Cardiac muscle cell (in vitro differentiated cells and primary cell): ENCODE results near the gene P4HB. TPM values are rescaled to one million over a fixed set of nuclear protein-coding genes. Genes with fewer than 3 reads are reported as not detected.

Experiments used
- DNase-seq, 2 donors: peaks; one replicate each; pipeline versions ENCODE4 v3.0.0 to v3.0.0-alpha.2; 2010 to 2017; ENCODE audit warnings: low read depth in 1 of 2, low spot score in 1 of 2
- H3K27ac ChIP-seq: fragments of 200-600 bp; sonication (generic); 2 replicates; pipeline ENCODE4 v1.5.1; 2016
- H3K27me3 ChIP-seq: fragments of 200-600 bp; sonication (generic); 2 replicates; pipeline ENCODE4 v1.6.0; 2016; ENCODE audit warnings: control low read depth
- H3K36me3 ChIP-seq: fragments of 200-600 bp; sonication (generic); 2 replicates; pipeline ENCODE4 v1.5.1; 2016; ENCODE audit warnings: control low read depth
- H3K4me1 ChIP-seq: fragments of 200-600 bp; sonication (generic); 2 replicates; pipeline ENCODE4 v1.8.1; 2017; ENCODE audit warnings: low read depth, mild to moderate bottlenecking, mixed run types
- H3K4me3 ChIP-seq: fragments of 200-600 bp; sonication (generic); 2 replicates; pipeline ENCODE4 v1.5.1; 2016; ENCODE audit warnings: mild to moderate bottlenecking
- H3K9me3 ChIP-seq: fragments of 200-600 bp; sonication (generic); 2 replicates; pipeline ENCODE4 v1.5.1; 2017; ENCODE audit warnings: low read depth, mild to moderate bottlenecking, control low read depth
- CTCF ChIP-seq: IDR thresholded peaks from 2 replicates; pipeline ENCODE4 v1.5.1; 2012; ENCODE audit warnings: low read depth, mild to moderate bottlenecking, low read length
- polyA plus RNA-seq: library from polyadenylated mRNA; unstranded; fragments of >200 nt; fragmentation: Nextera tagmentation; extraction: Ambion mirVana; gene quantifications from 2 replicates; pipeline ENCODE4 v1.2.1, GENCODE V29; 2016
- total RNA-seq: library from RNA; depleted of rRNA; stranded (reverse); fragments of >200 nt; gene quantifications from 2 replicates; pipeline ENCODE4 v1.2.3, GENCODE V29; 2016

P4HB gene
- total and polyA plus RNA-seq, 2 experiments from 2014 or later = 597 to 972 TPM

- no peak overlapping the region for H3K4me3 ChIP-seq
- H3K27me3 ChIP-seq = no peaks in the 10 kb centered on the region
- no peak for DNase-seq
- H3K4me1 ChIP-seq = no peaks in the 10 kb centered on the region
- H3K36me3 ChIP-seq = no peaks in the 10 kb centered on the region
- H3K27ac ChIP-seq = no peak overlapping the region
- no peaks in the 10 kb centered on the region for H3K9me3 ChIP-seq
- no peak for TF ChIP-seq CTCF
Observed at GRCh38 chr17:81794074-81794476, 66.3 kb downstream of the P4HB start.

Other genes starting within 250 kb of the P4HB start
Only the 30 nearest of the 31 such genes appear.
- 51.4 and 51.5 TPM in 2 replicates for gene NPLOC4, start 223.4 kb downstream of the P4HB start, total RNA-seq
- 53.8 and 58.9 TPM in 2 replicates for gene NPLOC4, start 223.4 kb downstream of the P4HB start, polyA plus RNA-seq
- gene TSPAN10, start 223.3 kb downstream of the P4HB start, total RNA-seq = 5.0 TPM in 2 replicates
- 4.0 and 5.8 TPM in 2 replicates for gene TSPAN10, start 223.3 kb downstream of the P4HB start, polyA plus RNA-seq
- 0.32 and 1.8 TPM in 2 replicates for gene PDE6G, start 204.0 kb downstream of the P4HB start, total RNA-seq
- gene PDE6G, start 204.0 kb downstream of the P4HB start, polyA plus RNA-seq = 0.85 and 2.3 TPM in 2 replicates
- gene OXLD1, start 193.9 kb downstream of the P4HB start, total RNA-seq = 100 and 130 TPM in 2 replicates
- gene OXLD1, start 193.9 kb downstream of the P4HB start, polyA plus RNA-seq = 85.5 and 104 TPM in 2 replicates
- gene CCDC137, start 193.8 kb downstream of the P4HB start, total RNA-seq = 16.9 and 20.1 TPM in 2 replicates
- gene CCDC137, start 193.8 kb downstream of the P4HB start, polyA plus RNA-seq = 23.2 and 23.4 TPM in 2 replicates
- 44.3 and 58.3 TPM in 2 replicates for gene ARL16, start 176.7 kb downstream of the P4HB start, total RNA-seq
- gene ARL16, start 176.7 kb downstream of the P4HB start, polyA plus RNA-seq = 92.0 and 109 TPM in 2 replicates
- gene HGS, start 176.5 kb downstream of the P4HB start, total RNA-seq = 86.1 and 107 TPM in 2 replicates
- gene HGS, start 176.5 kb downstream of the P4HB start, polyA plus RNA-seq = 108 and 109 TPM in 2 replicates
- 45.0 and 47.5 TPM in 2 replicates for gene MRPL12, start 157.2 kb downstream of the P4HB start, total RNA-seq
- 187 and 222 TPM in 2 replicates for gene MRPL12, start 157.2 kb downstream of the P4HB start, polyA plus RNA-seq
- 29.3 and 38.5 TPM in 2 replicates for gene SLC25A10, start 148.3 kb downstream of the P4HB start, total RNA-seq
- gene SLC25A10, start 148.3 kb downstream of the P4HB start, polyA plus RNA-seq = 34.9 and 52.2 TPM in 2 replicates
- 0.15 TPM in 1 of 2 replicates, not detected in the other for gene GCGR, start 56.4 kb downstream of the P4HB start, total RNA-seq
- gene GCGR, start 56.4 kb downstream of the P4HB start, polyA plus RNA-seq = 0.79 TPM in 1 of 2 replicates, not detected in the other
- gene MCRIP1, start 27.2 kb downstream of the P4HB start, total RNA-seq = 161 and 219 TPM in 2 replicates
- gene MCRIP1, start 27.2 kb downstream of the P4HB start, polyA plus RNA-seq = 179 and 233 TPM in 2 replicates
- gene PPP1R27, start 25.5 kb downstream of the P4HB start, total RNA-seq = not detected in 2 replicates
- 1.0 TPM in 1 of 2 replicates, not detected in the other for gene PPP1R27, start 25.5 kb downstream of the P4HB start, polyA plus RNA-seq
- 101 and 177 TPM in 2 replicates for gene ARHGDIA, start 10.8 kb upstream of the P4HB start, total RNA-seq
- 139 and 163 TPM in 2 replicates for gene ARHGDIA, start 10.8 kb upstream of the P4HB start, polyA plus RNA-seq
- 94.0 and 139 TPM in 2 replicates for gene ALYREF, start 31.1 kb upstream of the P4HB start, total RNA-seq
- 93.0 and 130 TPM in 2 replicates for gene ALYREF, start 31.1 kb upstream of the P4HB start, polyA plus RNA-seq
- 128 and 178 TPM in 2 replicates for gene ANAPC11, start 31.2 kb upstream of the P4HB start, total RNA-seq
- 368 and 407 TPM in 2 replicates for gene ANAPC11, start 31.2 kb upstream of the P4HB start, polyA plus RNA-seq
- gene NPB, start 41.7 kb upstream of the P4HB start, total RNA-seq = 2.3 and 9.1 TPM in 2 replicates
- 1.2 and 6.6 TPM in 2 replicates for gene NPB, start 41.7 kb upstream of the P4HB start, polyA plus RNA-seq
- 83.8 and 111 TPM in 2 replicates for gene PCYT2, start 50.9 kb upstream of the P4HB start, total RNA-seq
- 73.3 and 138 TPM in 2 replicates for gene PCYT2, start 50.9 kb upstream of the P4HB start, polyA plus RNA-seq
- 10.4 and 26.7 TPM in 2 replicates for gene SIRT7, start 57.6 kb upstream of the P4HB start, total RNA-seq
- gene SIRT7, start 57.6 kb upstream of the P4HB start, polyA plus RNA-seq = 13.3 and 16.7 TPM in 2 replicates
- 14.8 and 16.1 TPM in 2 replicates for gene MAFG, start 67.2 kb upstream of the P4HB start, total RNA-seq
- 23.9 and 27.0 TPM in 2 replicates for gene MAFG, start 67.2 kb upstream of the P4HB start, polyA plus RNA-seq
- gene PYCR1, start 76.8 kb upstream of the P4HB start, total RNA-seq = 109 and 162 TPM in 2 replicates
- 147 and 153 TPM in 2 replicates for gene PYCR1, start 76.8 kb upstream of the P4HB start, polyA plus RNA-seq
- 12.2 and 22.8 TPM in 2 replicates for gene MYADML2, start 86.7 kb upstream of the P4HB start, total RNA-seq
- 17.1 and 17.9 TPM in 2 replicates for gene MYADML2, start 86.7 kb upstream of the P4HB start, polyA plus RNA-seq
- 7.4 and 8.1 TPM in 2 replicates for gene NOTUM, start 100.7 kb upstream of the P4HB start, total RNA-seq
- gene NOTUM, start 100.7 kb upstream of the P4HB start, polyA plus RNA-seq = 4.2 and 8.8 TPM in 2 replicates
- 48.5 and 58.9 TPM in 2 replicates for gene ASPSCR1, start 117.1 kb upstream of the P4HB start, total RNA-seq
- gene ASPSCR1, start 117.1 kb upstream of the P4HB start, polyA plus RNA-seq = 63.1 and 74.0 TPM in 2 replicates
- gene CENPX, start 162.3 kb upstream of the P4HB start, total RNA-seq = 82.9 and 108 TPM in 2 replicates
- 98.2 and 129 TPM in 2 replicates for gene CENPX, start 162.3 kb upstream of the P4HB start, polyA plus RNA-seq
- gene LRRC45, start 162.8 kb upstream of the P4HB start, total RNA-seq = 36.5 and 43.3 TPM in 2 replicates
- gene LRRC45, start 162.8 kb upstream of the P4HB start, polyA plus RNA-seq = 15.2 and 31.8 TPM in 2 replicates
- 58.7 and 73.7 TPM in 2 replicates for gene RAC3, start 171.1 kb upstream of the P4HB start, total RNA-seq
- 9.9 and 16.4 TPM in 2 replicates for gene RAC3, start 171.1 kb upstream of the P4HB start, polyA plus RNA-seq
- 164 and 256 TPM in 2 replicates for gene DCXR, start 177.2 kb upstream of the P4HB start, total RNA-seq
- 228 and 312 TPM in 2 replicates for gene DCXR, start 177.2 kb upstream of the P4HB start, polyA plus RNA-seq
- gene RFNG, start 191.3 kb upstream of the P4HB start, total RNA-seq = 94.6 and 104 TPM in 2 replicates
- 91.0 and 98.3 TPM in 2 replicates for gene RFNG, start 191.3 kb upstream of the P4HB start, polyA plus RNA-seq
- 231 and 235 TPM in 2 replicates for gene GPS1, start 191.4 kb upstream of the P4HB start, total RNA-seq
- gene GPS1, start 191.4 kb upstream of the P4HB start, polyA plus RNA-seq = 223 and 257 TPM in 2 replicates
- gene DUS1L, start 205.3 kb upstream of the P4HB start, total RNA-seq = 109 and 184 TPM in 2 replicates
- gene DUS1L, start 205.3 kb upstream of the P4HB start, polyA plus RNA-seq = 183 and 196 TPM in 2 replicates